ENCODE results near the gene CNN2. TPM values are rescaled to one million over a fixed set of nuclear protein-coding genes. Genes with fewer than 3 reads are reported as not detected.

The CNN2 gene
- total and polyA plus RNA-seq, 9 of the 15 experiments (the other 6 are each of a cell fraction or from before 2014, with no cell fraction given): 12.1 to 174 (median 52.7) TPM

- 0 out of 4 replicates have a peak, but pooled peaks of 1 of the 2 experiments have one; percentile 14 for TF ChIP-seq BCLAF1 (IDR thresholded peaks at IDR 0.05; ENCODE audit: borderline replicate concordance in 1 of 2, control insufficient read depth in 1 of 2, low read depth in 2 of 2, low read length in 1 of 2)
- no peak for TF ChIP-seq TRIM28 (IDR thresholded peaks at IDR 0.05)
- TF ChIP-seq ZNF75A (CRISPR knock-in tag; IDR thresholded peaks at IDR 0.05): no peak
- TF ChIP-seq GABPB1 (CRISPR knock-in tag; IDR thresholded peaks at IDR 0.05): no peak
- TF ChIP-seq ZNF184 (CRISPR knock-in tag; IDR thresholded peaks at IDR 0.05): no peak
- TF ChIP-seq ZNF174 (CRISPR knock-in tag; IDR thresholded peaks at IDR 0.05): no peak
- no peak for TF ChIP-seq MXD1 (CRISPR knock-in tag; IDR thresholded peaks at IDR 0.05; ENCODE audit: borderline replicate concordance, poor library complexity, severe bottlenecking)
- TF ChIP-seq STAG1 (CRISPR knock-in tag; IDR thresholded peaks at IDR 0.05; ENCODE audit: borderline replicate concordance): no peak
- no peak for TF ChIP-seq ETV6 (IDR thresholded peaks at IDR 0.05; ENCODE audit: borderline replicate concordance in 1 of 2, low read depth in 2 of 2, low read length in 1 of 2)
- TF ChIP-seq ETV6 (CRISPR knock-in tag; IDR thresholded peaks at IDR 0.05; ENCODE audit: borderline replicate concordance): no peak
- no peak for TF ChIP-seq ESRRA (IDR thresholded peaks at IDR 0.05; ENCODE audit: borderline replicate concordance, low read depth)
- 0 out of 2 replicates have a peak, but pooled peaks have one; percentile 52 for TF ChIP-seq DNMT1 (IDR thresholded peaks at IDR 0.05)
- TF ChIP-seq ZNF609 (CRISPR knock-in tag; IDR thresholded peaks at IDR 0.05; ENCODE audit: borderline replicate concordance): no peak
- TF ChIP-seq E2F1 (CRISPR knock-in tag; IDR thresholded peaks at IDR 0.05): no peak
- no peak for TF ChIP-seq SMAD1 (IDR thresholded peaks at IDR 0.05; ENCODE audit: low read depth, low read length, partially characterized antibody)
Observed at GRCh38 chr19:1085053-1085658, 58.7 kb downstream of the CNN2 start (continued).
